HG03196 (cell line): Measurements from ENCODE around the gene TPMT.
"Not testable (repeated sequence)": the region's sequence is repeated elsewhere in the genome, so short reads cannot be mapped to it uniquely, and the experiment has no call there.

Source experiments
- ATAC-seq: cut with Tn5 transposase; IDR thresholded peaks from one replicate; pipeline ENCODE4 v1.9.1; 2021; ENCODE audit not compliant: unreplicated experiment

The TPMT gene

GRCh38 chr6:18155864-18156421, 1.1 kb upstream of the TPMT start:
- ATAC-seq = peak; percentile 43

- peak; percentile 88 for ATAC-seq
Observed at GRCh38 chr6:18155150-18155863, 430 bp upstream of the TPMT start, which contains the start of gene KDM1B. KDM1B (plus strand) TSS chr6:18155422; CDS start chr6:18159896, 4,474 bp downstream.

DNA sequence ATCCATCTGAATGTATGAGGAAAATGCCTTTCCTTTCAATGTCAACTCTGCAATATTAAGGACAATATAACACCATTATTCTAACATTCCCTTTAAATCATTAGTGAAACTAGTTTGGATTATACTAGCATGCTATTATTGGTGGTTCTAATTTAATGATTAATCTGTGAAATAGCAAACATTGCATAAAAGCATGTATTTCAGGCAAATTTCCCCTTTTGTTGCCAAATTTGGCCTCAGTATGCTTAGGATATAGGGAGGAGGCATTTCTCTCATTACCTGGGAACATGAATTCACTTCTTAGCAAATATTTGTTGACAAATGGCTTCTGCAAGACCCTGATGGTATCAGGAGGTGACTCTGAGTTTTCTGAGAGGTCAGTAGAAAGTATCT, 1.6 kb downstream of the TPMT start:
- no peak for ATAC-seq

- ATAC-seq = no peak
Observed at GRCh38 chr6:18151801-18152200, 3.1 kb downstream of the TPMT start.

DNA sequence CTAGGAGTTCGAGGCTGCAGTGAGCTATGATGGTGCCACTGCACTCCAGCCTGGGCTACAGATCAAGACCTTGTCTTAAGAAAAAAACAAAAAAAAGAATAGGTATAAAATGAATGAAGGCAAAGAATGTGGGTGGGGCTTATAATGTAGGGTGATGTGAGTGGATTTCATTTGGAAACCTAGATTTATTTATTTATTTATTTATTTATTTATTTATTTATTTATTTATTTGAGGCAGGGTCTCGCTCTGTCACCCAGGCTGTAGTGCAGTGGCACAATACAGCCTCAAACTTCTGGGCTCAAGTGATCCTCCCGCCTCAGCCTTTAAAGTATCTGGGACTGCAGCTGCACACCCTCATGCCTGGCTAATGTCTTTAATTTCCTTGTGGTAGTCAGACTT, 3.5 kb downstream of the TPMT start:
- not testable (repeated sequence) for ATAC-seq

- no peak for ATAC-seq
Observed at GRCh38 chr6:18148304-18149025, 6.4 kb downstream of the TPMT start.

DNA sequence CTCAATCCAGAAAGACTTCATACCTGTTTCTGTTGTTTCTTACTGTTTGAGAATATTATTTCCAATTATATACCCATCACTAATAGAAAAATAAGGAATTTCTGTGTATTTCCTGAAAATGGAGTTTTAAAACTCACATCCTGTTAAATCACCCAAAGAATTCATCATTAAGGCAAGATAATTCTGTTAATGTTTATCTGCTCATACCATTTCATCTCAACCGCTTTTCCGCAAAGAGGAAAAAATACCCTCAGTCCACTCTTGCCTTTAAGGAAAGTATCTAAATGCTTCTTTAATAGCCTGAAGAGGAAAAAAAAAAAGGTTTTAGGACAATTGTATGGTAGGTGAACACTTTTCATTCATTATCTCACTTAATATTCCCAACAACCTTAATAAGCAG, 7.3 kb downstream of the TPMT start:
- no peak for ATAC-seq

DNA sequence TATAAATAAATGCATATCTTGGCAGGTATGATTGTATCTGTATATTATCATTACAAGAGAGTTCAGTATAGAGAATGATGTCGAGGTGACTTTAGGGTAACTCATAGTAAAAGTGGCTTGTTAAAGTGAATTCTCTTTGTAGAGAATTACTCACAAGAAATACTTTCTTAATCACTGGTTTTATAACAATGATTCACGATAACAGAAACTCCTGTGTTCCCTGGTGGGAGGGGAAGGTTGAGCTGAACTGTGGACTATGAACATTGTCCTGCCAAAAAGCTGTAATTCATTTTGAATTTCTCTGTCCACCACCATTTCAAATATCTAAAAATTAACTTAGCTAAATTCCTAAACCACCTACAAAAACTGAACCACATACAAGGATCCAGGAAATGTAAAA, 7.7 kb downstream of the TPMT start:
- ATAC-seq = no peak

GRCh38 chr6:18142591-18142861, 12.4 kb downstream of the TPMT start:
- no peak for ATAC-seq

DNA sequence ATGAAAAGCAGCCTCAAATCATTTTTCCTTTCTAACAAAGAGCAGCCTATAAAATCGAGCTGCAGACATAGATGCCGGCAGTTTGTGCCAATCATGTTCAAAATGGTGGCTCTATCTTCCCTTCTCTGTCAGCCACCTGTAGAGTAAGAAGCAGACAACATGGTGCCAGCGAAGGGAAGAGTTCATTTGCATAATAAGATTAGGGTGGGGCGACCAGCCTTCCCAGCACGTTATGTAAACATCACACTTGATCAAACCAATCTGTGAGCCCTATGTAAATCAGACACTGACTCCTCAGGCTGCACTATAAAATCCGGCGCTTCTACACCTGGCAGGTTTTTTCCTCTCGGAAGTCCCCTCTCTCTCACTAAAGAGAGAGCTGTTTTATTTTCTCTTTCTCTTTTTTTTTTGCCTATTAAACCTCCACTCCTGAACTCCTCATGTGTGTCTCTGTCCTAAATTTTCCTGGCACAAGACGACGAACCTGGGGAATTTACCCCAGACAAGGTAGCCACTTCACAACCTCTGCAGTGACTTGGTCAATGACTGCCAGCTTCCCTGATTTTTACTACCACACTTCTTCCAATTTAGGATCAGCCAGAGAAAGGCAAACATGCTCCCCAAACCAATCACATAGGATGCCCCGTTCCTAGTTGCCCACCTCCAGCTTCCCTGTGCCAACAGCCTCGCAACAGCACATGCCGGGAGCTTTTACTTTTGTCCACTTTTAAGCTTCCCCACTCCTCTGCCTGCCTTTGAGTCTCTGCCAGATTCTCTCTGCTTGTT, 12.9 kb downstream of the TPMT start:
- no peak for ATAC-seq

DNA sequence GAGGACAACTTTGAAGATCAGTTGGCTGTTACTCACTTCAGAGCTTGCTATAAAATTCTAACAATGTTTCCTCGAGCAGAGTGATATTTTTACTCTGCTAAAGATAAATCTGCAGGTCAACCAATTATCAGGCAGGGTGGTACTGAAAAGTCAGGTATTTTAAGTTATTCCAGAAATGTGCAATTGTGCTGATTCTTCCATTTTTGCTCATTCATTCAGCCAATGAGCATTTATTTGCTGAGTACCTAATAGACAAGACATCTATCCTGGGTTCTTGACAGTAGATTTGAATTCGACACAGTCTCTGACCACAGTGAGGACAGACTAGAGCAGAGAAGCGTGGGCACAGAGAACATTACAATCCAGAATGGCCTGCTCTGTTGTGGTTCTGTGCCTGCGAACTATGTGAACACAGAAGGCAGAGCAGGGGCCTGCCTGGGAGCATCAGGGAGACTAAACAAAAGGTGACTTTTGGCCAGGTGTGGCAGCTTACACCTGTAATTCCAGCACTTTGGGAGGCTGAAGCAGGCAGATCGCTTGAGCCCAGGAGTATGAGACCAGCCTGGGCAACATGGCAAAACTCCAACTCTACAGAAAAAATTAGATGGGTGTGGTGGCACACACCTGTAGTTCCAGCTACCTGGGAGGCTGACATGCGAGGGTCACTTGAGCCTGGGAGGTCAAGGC, 14.8 kb downstream of the TPMT start:
- no peak for ATAC-seq

DNA sequence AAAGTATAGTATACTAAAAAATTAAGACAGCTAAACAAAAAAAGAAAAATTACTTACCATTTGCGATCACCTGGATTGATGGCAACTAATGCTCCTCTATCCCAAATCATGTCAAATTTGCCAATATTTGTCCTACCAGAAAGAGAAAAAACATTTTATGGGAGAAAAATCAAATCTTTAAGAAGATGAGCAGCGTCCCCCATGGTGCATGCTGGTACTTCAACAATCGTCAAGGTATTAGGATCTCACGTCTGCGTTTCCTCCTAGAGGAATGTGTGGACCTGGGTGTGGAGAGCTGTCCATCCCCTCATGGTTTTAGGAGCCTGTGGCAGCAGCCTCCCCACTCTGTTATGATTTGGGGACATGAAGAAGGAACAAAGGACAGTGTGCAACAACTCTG, 16.0 kb downstream of the TPMT start:
- no peak for ATAC-seq

DNA sequence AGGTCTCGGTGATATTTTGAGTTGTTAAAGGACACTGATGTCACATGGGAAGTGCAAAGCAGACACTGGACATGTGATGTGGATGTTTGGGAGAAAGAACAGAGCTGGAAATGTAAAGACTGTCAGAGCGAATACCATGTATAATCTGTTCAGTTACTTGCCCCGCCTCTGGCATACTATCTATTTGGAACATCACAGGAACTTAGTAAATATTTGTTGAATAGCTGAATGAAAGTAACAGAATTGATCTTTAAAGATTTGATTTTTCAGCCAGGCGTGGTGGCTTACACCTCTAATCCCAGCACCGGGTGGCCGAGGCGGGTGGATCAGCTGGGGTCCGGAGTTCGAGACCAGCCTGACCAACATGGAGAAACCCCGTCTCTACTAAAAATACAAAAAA, 18.6 kb downstream of the TPMT start:
- no peak for ATAC-seq

- ATAC-seq = no peak
Observed at GRCh38 chr6:18135171-18135570, 19.7 kb downstream of the TPMT start.

- no peak for ATAC-seq
Observed at GRCh38 chr6:18132346-18132745, 22.5 kb downstream of the TPMT start.

- no peak for ATAC-seq
Observed at GRCh38 chr6:18126121-18126520, 28.8 kb downstream of the TPMT start.

DNA sequence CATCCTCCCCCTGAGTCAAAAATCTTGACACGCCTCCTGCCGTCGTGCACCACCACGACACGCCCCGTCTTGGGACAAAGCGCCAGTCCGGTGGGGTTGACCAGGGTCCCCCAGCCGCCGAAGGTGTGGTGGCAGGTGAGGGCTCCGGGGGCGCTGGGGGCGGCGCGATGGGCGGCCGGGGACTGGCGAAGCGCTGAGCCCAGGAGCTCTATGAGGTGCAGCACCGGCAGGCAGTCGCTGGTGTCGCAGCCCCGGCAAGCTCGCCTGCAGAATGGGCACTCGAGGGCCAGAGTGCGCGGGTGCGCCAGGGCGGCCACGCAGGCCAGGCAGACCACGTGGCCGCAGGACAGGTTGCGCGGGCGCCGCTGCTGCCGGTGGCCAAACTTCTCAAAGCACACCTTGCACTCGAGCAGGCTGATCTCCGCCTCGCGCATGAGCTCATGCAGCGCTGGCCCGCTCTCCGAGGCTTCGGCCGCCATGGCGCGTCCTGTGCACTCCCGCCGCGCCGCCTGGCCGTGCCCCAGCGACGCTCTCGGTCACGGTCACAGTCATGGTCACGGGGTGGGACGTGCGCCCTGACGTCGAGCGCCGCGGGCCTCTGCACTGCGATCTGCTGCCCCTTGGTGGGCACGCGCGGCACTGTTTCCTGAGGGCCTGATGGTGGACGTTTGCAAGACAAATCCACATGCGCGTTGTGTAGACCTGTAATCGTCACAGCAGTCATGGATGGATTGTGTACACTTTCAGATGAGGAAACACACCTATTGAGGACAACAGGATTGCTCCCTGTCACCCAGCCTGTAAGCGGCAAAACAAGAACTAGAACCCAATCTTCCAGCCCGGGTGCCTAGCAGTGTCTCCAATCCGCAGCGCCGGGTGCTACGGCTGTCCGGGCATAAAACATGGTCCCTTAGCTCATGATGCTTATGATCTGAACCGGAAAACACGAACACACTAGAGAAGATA, 32.5 kb downstream of the TPMT start, which contains the start of gene NHLRC1:
Gene NHLRC1, minus strand, starts transcription at position 550 of the 966 bp plus-strand sequence. Its CDS starts 71 bp downstream, at position 479.
- ATAC-seq = peak; percentile 98

DNA sequence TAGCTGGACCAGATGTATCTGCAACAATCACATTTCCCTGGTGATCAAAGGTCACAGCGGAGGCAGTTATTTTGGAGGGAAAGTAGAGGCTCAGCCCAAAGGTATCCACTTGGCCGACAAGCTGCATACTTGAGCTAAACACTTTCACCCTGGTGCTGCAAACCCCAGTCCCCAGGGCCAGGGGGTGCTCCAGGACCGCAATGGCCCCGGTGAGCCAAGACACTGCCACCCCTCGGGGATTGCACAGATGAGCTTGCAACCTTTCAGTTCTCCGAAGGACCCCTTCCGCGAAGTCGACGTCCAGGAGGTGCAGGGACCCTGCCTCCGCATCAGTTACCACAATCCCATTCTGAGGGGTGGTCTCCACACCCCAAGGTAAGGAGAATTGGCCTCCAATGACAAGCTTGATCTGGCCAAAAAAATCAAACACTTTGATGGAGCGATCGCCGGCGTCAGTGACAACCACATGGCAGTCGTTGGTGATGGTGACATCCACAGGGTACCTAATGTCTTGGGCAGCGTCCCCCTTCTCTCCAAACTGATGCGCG, 33.2 kb downstream of the TPMT start:
- ATAC-seq = no peak

DNA sequence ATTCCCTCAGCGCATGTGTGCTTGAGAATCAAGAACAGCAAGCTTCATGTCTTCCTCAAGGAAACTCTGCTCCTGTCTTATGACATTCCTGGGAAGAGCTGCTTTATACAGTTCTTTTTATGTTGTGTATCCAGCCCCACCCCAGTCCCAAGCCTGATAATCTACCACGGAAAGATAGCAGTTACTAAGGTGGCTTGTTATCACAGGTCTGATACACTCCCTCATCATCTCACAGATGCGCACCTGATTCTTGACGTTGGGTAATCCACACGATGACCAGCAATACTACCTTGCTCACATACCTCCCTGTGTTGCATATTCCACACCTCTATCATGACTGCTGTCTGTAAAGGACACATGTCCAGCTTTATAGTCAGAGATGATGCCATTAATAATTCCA, 35.6 kb downstream of the TPMT start:
- no peak for ATAC-seq

- no peak for ATAC-seq
Observed at GRCh38 chr6:18118330-18118729, 36.5 kb downstream of the TPMT start.
